GM18519 (cell line): ENCODE measurements around the gene MRPL48.
"Not testable (repeated sequence)": the region's sequence is repeated elsewhere in the genome, so short reads cannot be mapped to it uniquely, and the experiment has no call there.

Source experiments
- ATAC-seq: cut with Tn5 transposase; IDR thresholded peaks from one replicate; pipeline ENCODE4 v1.9.1; 2021; ENCODE audit warnings: mild to moderate bottlenecking, moderate library complexity; ENCODE audit not compliant: unreplicated experiment, low FRiP score

The MRPL48 gene

DNA sequence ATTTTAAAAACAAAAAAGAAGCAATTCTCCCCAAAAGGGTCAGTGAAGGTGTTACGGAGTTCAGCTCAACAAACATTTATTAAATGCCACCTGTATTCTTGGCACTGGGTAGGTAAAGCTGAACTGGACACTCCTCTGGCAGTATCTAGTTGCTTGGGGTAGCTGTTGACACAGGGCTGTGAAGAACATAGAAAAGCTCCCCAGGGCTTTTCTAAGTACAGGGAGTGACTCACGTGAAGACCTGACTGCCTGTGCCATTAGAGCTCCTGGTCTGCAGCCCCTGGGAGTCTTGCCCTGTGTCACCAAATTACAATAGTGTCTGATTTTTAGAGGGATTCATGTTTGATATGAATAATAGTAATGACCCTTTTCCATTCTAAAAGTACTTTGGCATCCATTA is 45.4 kb downstream of the MRPL48 start:
- ATAC-seq, result no peak

DNA sequence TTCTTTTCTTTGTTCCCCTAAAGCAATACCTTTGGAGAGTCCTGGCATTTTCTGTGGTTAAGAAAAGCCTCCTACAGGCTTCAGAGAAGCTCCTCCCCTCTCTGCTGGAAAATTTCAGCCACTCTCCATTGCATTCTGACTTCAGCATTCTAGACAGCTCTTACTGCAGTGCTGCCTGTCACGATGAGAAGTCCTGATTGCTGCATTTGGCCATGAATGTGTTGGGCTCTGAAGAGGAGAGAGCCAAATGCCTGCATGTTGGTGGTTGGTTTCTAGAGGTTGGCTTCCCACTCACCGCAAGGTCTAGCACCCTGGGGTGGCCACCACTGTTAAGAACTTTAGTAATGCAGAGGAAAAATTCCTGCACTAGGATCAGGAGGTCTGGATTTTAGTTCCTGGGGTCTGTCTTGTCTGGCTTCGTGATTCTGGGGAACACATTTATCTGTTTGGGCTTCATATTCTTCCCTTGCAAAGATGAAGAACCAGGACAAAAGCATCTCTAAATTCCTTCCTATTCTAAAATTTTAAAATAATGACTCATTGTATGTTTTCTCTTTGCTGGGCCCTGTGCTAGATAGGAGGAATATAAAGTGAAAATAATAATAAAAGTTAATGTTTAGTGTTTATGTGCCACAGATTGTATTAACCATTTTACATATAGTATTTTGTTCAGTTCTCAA is 50.9 kb downstream of the MRPL48 start:
- ATAC-seq, result no peak

DNA sequence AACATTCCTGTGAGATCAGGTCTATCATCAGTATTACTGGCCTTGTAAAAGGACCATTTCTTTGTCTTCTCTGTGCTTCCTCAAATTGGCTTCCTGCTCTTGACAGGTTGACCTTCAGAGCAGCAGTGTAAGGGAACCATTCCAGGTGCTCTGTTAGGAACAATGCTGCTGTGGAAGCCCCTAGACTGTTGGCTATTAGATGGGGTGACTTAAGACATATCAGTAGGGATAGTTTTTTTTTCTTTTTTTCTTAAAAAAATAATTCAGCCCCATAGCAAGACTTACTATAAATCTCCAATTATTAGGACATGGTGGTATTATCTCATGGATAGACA is 51.4 kb downstream of the MRPL48 start:
- no peak for ATAC-seq

DNA sequence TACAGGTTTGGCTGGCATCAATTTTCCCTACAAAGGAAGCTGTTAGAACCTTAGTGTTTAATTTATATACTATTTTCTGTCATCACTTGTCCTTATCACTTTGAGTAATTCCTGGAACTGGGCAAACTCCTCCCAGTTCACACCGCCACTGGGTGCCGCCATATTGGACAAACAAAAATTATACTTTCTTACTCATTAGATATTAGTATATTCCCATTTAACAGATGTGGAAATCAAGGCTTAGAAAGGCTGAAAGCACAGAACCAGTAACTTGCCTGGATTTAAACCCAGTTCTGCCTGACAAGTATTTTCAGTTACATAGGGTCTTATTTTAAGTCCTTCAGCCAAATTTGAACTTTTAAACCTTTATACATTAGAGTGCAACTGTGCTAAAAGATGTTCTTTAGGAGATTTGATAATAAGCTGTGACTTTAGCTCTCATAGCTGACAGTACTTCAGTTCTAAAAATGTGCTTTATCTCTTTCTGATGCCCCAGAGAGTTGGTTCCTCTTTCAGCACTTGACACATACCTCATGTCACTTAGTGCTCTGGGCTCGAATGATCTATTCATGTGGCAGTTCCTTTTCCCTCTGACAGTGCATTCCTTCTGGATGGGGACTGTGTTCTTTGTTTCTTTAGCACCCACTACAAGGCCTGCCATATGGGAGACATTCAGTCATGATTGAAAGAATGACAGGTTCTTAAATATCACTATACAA is 63.5 kb downstream of the MRPL48 start:
- no peak for ATAC-seq

DNA sequence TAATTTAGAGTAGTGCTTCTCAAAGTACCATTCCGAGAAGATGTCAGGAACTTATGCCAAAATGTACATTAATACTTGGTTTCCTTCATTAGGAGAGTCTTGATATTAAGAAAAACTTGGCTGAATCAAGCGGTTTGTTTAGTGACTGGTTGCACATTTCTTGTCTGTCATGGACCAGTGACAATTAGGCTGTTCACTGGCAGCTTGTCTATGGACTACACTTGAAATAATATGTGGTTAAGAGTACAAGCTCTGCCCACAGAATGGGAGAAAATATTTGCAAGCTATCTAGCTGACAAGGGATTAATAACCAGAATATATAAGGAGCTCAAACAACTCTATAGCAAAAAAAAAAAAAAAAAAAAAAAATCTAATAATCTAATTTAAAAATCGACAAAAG is 64.4 kb downstream of the MRPL48 start:
- ATAC-seq, result no peak

DNA sequence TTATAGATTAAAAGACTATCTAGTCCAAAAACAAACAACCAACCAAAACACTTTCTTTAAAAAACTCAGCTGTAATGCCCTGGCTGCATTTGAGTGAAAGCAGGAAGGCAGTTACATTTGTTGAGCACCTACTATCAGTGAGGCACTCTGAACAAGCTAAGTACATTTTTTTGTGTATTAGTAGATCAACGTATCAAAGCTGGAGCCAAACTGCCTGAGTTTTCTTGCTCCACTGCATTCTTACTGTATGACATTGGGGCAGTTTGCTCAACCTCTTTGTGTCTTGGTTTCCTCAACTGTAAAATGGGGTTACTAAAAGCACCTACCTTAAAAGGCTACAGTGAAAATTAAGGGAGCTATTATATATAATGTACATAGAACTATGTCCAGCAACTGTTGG is 67.0 kb downstream of the MRPL48 start:
- no peak for ATAC-seq

DNA sequence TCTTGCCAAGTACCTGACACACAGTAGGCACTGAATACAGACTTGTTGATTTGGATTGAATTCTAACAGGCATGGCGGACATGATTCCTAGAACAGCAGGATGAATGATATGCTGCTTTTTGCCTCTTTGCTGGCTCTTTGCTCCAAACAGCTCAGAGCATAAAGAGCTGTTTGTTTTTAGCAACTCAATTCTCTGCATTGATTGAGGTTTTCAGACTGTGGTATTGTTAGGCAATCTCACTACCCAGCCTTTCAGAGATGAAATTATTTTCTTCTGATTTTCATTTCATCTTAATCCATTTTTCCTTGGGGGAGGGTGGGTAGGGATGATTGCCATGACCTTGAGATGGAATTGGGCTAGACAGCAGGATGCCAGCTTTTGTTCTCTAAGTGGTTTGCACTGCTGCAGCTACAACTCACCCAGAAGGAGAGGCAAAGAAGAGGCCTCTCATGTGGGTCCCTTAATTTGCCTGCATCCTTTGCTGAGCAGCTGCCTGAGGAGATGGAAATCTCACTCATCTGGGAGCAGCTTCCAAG is 68.4 kb downstream of the MRPL48 start:
- ATAC-seq, result no peak

DNA sequence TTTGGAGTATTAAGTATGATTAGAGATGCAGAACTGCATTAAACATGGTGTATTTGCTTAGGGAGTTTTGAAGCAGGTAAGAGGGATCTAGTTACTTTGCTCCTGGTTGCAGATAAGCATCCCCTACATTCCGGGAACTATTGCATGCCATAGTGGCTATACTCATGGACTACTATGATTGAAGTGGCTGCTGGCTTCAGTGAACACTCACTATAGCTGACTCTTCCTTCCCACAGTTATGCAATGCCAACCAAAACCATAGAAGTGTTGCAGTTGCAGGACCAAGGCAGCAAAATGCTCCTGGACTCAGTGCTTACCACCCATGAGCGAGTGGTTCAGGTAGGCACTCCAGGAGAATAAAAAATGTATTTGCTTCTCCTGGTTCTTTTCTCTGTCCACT is 72.0 kb downstream of the MRPL48 start:
- ATAC-seq, result no peak

DNA sequence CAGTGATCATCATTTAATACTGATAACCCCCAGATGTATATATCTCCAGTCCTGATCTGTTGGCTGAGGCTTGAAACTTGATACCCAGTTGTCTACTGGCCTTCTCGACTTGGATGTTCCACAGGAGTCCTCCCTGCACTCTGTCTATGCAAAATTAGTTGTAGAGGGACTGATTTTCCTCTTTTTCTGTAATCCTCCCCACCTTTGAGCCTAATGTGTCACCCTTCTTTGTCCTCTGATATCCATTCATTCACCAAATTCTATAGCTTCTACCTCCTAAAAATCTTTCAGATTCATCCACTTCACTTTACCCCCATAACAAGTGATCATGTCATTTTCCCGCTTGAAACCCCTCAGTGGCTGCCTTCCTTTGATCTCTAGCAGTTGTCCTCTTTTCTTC is 72.5 kb downstream of the MRPL48 start:
- no peak for ATAC-seq

DNA sequence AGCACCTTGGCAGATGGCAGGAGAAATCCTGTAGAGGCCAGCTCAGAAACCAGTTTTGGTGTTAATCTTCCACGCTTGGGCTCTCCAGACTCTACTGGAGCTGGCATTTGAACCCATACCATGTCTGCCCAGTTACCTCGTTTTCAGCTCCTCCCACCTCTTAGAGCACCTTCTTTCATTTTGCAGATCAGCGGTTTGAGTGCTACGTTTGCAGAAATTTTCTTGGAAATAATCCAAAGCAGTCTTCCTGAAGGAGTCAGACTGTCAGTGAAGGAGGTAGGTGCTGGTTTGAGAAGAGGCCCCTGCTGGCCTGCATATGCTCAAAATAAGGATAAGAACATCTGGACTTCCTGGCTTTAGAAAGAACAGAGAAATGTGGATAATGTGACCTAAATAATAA is 75.3 kb downstream of the MRPL48 start:
- ATAC-seq, result no peak

DNA sequence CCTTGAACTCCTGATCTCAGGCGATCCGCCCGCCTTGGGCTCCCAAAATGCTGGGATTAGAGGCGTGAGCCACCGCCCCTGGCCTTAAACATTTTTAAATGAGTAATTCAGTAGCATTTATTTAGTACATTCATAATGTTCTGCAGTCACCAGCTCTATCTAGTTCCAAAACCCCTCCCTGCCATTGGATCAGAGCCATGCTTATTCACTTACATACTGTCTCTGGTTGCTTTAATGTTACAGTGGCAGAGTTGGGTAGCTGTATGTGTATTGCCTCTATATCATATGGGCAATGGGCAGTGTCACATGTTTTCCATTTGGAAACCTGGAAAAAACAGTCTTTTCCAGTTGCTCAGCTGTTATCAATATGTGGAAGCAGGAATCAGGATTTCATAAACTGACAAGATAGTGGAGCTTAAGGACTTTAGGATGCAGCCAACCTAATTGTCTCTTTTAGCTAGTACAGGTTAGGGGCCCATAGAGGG is 78.5 kb downstream of the MRPL48 start:
- ATAC-seq, result no peak

DNA sequence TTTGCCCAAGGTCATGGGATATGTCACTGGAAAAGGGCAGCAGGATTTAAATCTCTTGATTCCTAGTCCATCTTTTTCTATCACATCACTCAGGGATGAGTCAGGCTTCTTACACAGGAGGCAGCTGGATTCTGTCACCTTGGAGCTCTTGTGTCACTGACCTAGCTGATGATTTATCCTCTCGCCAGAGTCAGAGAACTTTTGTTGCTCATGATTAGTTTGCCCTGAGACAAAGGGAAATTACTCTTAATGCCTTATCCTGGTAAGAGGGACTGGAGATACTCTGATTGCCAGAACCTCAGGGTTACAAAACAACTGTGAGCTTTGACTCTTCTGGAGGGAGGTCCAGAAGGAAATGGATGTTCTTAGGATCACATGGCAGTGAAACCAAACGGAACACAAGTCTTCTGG is 78.9 kb downstream of the MRPL48 start:
- no peak for ATAC-seq

DNA sequence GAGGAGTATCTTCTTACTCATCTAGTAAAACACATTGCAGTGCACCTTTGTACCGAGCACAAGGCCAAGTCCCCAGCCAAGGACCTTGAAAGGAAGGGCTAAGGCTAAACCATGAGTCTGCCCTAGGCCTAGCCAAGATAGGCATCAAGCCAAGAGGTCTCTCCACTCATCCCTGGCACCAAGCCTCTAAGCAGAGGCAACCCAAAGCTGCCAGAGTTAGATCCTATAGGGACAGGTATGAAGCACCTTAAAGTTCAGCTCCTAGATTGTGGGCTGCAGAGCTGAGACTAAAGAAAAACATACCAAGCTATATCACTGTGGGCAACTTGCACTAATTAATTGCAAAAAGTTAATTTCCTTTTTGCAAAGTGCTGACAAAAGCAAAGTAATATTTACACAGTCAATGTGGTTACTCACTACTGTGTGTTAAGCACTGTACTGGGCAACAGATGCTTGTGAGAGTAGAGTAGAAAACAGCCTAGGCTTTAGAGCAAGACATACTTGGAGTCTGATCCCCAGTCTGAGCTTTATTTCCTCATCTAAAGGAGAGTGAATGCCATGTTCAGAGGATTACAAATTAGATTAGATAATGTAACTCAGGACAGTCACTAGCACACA is 81.8 kb downstream of the MRPL48 start:
- no peak for ATAC-seq

DNA sequence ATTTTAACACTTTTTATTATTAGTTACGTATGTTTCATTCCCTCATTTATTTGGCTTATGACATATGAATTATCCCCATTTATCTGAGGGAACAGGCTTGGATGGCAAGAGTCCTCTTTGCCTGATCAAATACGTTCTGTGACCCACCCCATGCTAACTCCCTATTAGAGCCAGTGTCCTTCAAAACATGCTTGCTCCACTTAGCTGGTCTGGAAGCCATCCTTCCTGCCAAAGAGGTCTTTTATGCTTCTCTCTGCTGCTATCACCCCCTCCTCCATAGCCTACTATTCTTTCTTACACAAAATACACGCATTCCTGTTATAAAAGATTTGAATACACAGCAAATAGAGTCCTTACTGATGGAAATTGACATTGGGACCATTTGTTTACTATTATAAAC is 82.6 kb downstream of the MRPL48 start:
- no peak for ATAC-seq

DNA sequence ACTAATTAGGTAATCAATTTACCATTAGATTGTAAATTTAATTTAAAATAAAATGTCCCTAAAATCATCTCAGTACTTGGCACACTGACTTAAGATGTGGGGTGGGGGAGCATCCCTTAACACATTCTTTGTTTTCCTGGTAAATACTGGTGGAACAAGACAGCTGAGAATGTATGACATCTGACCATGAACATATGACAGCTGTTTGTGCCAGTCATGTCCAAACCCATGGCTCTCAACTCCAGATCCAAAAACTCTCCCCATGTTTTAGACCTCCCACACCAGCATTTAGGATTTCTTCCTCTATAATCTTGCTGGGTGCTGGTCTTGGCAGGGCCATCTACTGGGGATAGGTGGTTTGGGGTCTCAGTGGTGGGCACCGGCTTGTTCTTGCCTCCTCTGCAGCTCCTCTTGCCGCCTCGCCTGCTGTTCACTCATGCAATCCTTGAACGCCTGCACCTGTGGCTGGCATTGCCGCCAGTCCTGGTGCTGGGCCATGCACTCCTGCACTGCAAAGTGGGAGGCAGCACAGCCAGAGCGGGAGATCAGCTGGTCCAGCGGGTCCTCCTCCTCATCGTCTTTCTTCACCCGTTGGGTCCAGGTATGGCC is 85.2 kb downstream of the MRPL48 start:
- no peak for ATAC-seq

DNA sequence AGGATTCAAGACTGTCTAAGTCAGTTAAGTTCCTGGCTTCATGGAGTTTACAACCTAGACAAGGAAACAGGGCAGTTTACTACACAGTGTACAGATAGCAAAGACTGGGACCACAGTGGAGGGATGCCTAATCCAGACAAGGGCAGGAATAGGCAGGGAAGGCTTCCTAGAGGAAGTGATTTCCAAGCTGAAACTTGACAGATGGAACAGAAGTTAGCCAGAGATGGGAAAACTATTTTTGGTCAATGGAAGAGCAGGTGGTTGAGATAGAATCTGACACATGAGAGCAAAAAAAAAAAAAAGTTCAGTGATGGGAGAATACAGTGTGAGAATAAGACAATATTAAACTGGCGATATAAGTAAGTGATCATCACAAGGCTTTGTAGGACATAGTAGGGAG is 87.7 kb downstream of the MRPL48 start:
- ATAC-seq, result no peak

DNA sequence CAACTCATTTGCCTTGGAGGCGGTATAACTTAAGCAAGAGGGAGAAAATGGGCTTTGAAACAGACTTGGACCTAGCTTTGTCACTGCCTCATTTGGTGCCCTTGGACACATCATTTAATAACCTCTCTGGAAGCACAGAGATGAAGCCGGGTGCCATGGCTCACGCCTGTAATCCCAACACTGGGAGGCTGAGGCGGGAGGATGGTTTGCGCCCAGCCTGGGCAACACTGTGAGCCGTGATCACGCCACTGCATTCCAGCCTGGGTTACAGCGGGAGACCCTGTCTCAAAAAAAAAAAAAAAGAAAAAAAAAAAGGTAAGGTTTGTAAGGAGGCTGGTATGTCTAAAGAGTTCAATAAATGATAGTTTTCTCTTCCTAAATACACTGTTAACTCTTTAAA is 88.2 kb downstream of the MRPL48 start:
- no peak for ATAC-seq

DNA sequence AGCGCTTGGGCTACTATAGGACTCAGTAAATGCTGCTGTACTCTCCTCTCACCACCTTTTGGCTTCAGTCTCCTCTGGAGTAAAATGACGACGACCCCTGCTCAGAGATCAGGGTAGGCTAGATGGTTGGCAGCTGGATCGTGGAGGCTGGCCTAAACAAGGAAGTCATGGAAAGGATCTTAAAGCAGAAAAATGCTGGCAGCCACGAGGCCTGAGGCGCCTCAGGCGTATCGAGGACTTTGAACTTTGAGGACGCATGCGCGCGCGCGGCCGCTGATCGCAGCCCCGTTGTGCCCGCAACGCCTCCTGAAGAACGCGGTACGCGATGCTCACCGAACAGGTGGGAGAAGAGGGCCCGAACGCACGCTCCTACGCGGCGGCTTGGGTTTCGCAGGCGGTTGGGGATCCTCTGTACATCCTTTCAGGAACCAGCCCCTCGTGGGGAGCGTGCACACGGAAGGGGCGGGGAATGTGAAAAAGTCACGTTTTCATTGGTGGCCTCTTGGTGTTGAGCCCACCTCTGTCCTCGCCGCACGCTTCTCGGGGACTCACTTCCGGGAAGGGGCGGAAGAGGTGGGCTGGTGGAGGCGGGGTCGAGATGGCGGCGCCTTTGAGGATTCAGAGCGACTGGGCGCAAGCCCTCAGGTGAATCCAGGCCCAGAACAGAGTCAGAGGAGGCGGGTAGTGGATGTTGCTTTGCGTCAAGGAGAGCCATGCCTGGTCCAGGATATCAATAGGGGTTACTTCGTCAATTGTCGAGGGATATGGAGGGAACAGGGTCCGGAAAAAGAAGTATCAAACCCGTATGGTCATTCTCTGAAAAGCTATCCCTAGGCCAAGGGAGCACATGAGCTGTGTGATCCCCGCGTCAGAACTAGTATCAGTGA is 89.0 kb downstream of the MRPL48 start, which contains the start of the genes COA4 and PAAF1:
COA4 (minus strand) TSS at position 423 of the 887 bp plus-strand sequence. CDS start 3,468 bp downstream, outside the sequence.
PAAF1 (plus strand) TSS at position 576 of the 887 bp plus-strand sequence; CDS start at position 599, 23 bp downstream.
- peak; percentile 83 for ATAC-seq

DNA sequence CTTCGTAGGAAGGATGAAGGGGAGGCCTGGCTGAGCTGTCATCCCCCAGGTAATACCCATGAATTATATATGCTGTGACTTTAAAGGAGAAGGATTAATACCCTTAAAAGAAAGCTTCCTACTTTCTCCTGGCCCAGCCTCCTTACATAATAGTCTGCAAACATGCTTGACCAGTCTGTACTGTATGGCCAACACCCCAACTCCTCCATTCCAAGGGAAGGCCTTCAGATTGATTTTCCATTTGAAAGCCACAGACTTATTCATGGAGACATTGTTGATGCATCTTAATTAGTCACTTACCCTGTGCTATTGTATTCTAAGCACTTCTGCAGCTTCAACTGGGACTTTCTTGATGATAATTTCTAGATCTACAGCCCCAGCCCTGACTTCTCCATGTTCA is 91.1 kb downstream of the MRPL48 start:
- no peak for ATAC-seq

DNA sequence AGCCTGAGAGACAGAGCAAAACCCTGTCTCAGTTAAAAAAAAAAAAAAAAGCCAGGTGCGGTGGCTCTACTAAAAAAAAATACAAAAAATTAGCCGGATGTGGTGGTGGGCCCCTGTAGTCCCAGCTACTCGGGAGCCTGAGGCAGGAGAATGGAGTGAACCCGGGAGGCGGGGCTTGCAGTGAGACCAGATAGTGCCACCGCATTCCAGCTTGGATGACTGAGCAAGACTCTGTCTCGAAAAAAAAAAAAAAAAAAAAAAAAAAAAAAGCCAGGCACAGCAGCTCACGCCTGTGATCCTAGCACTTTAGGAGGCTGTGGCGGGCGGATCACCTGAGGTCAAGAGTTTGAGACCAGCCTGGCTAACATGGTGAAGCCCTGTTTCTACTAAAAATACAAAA is 92.8 kb downstream of the MRPL48 start:
- not testable (repeated sequence) for ATAC-seq
